Central memory CD8-positive, alpha-beta T cell (primary cell): Measurements from ENCODE around the gene DHX29.
"Not testable (repeated sequence)": the region's sequence is repeated elsewhere in the genome, so short reads cannot be mapped to it uniquely, and the experiment has no call there.

Source experiments
- ATAC-seq: fragments of 150-1000 bp; cut with Tn5 transposase; replicated peaks from 2 replicates; pipeline ENCODE4 v1.10.0; 2022; ENCODE audit warnings: mild to moderate bottlenecking, moderate FRiP score, moderate number of reproducible peaks; ENCODE audit not compliant: poor library complexity, severe bottlenecking; ENCODE audit errors: extremely low read depth
- DNase-seq, 2 donors: peaks; one replicate each; pipeline ENCODE4 v3.0.0; 2021; ENCODE audit warnings: low spot score in 2 of 2
- H3K27ac Mint-ChIP-seq: one replicate; pipeline ENCODE4 v1.8.0; 2022; ENCODE audit warnings: low read depth, mild to moderate bottlenecking, moderate library complexity, mixed read lengths
- H3K27me3 Mint-ChIP-seq: one replicate; pipeline ENCODE4 v1.8.0; 2022; ENCODE audit warnings: mixed read lengths
- H3K36me3 Mint-ChIP-seq: one replicate; pipeline ENCODE4 v1.8.0; 2022; ENCODE audit warnings: mild to moderate bottlenecking, moderate library complexity, mixed read lengths; ENCODE audit not compliant: insufficient read depth
- H3K4me1 Mint-ChIP-seq: one replicate; pipeline ENCODE4 v1.8.0; 2022; ENCODE audit warnings: mixed read lengths
- H3K4me3 Mint-ChIP-seq: one replicate; pipeline ENCODE4 v1.8.0; 2022; ENCODE audit warnings: mild to moderate bottlenecking, moderate library complexity, mixed read lengths
- H3K9me3 Mint-ChIP-seq: one replicate; pipeline ENCODE4 v1.8.0; 2022; ENCODE audit warnings: mixed read lengths

Gene DHX29

GRCh38 chr5:55333017-55333416, 25.5 kb upstream of the DHX29 start:
- Mint-ChIP-seq H3K4me1 (peaks cover 29% of the 10 kb centered on the region), H3K9me3 (no peaks in the 10 kb centered on the region), H3K27ac (no peak overlapping the region), H3K36me3 (peaks cover 42% of the 10 kb centered on the region), H3K4me3 (no peak overlapping the region), H3K27me3 (no peaks in the 10 kb centered on the region)
- no peak for DNase-seq
- no peak for ATAC-seq

DNA sequence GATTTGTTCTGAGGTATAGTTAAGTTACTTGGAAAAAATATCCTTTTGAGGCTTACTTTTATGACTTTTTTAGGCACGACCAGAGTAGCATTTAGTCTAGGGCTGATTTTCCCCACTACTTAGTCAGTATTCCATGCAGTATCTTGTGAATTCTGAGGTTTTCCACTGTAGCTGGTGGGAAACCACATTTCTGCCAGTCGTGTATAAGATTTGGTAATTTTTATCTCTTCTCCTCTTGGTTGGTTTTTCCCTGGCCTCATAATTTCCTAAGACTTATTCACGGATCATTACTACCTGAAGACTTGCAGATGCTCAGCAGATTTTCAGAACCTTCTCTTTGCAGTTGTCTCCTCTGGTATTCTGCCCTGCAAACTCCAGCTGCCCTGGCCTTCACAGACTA, 23.8 kb upstream of the DHX29 start:
- Mint-ChIP-seq H3K4me1 (peaks cover 31% of the 10 kb centered on the region), H3K27ac (peak overlapping the region; percentile 73), H3K36me3 (peaks cover 40% of the 10 kb centered on the region), H3K4me3 (no peak overlapping the region), H3K9me3 (no peaks in the 10 kb centered on the region), H3K27me3 (no peaks in the 10 kb centered on the region)
- DNase-seq (no peak), ATAC-seq (no peak)

- Mint-ChIP-seq H3K27ac (peak overlapping the region; percentile 56), H3K4me3 (no peak overlapping the region), H3K36me3 (peaks cover 46% of the 10 kb centered on the region), H3K27me3 (no peaks in the 10 kb centered on the region), H3K9me3 (no peaks in the 10 kb centered on the region), H3K4me1 (peaks cover 29% of the 10 kb centered on the region)
- ATAC-seq (no peak), DNase-seq (no peak)
These were observed 19.8 kb upstream of the DHX29 start for GRCh38 chr5:55327281-55327680.

GRCh38 chr5:55325621-55326020, 18.1 kb upstream of the DHX29 start:
- H3K4me1 Mint-ChIP-seq, result peaks cover 25% of the 10 kb centered on the region
- H3K27me3 Mint-ChIP-seq, result no peaks in the 10 kb centered on the region
- ATAC-seq (no peak), DNase-seq (no peak)
- no peak overlapping the region for H3K27ac Mint-ChIP-seq
- H3K36me3 Mint-ChIP-seq, result peaks cover 41% of the 10 kb centered on the region
- H3K4me3 Mint-ChIP-seq, result no peak overlapping the region
- no peaks in the 10 kb centered on the region for H3K9me3 Mint-ChIP-seq

GRCh38 chr5:55324815-55325418, 17.4 kb upstream of the DHX29 start:
- Mint-ChIP-seq H3K4me1 (peaks cover 19% of the 10 kb centered on the region), H3K36me3 (peaks cover 37% of the 10 kb centered on the region), H3K27me3 (no peaks in the 10 kb centered on the region), H3K4me3 (no peak overlapping the region), H3K9me3 (no peaks in the 10 kb centered on the region), H3K27ac (no peak overlapping the region)
- DNase-seq (no peak), ATAC-seq (no peak)

- Mint-ChIP-seq H3K36me3 (peaks cover 29% of the 10 kb centered on the region), H3K27me3 (no peaks in the 10 kb centered on the region), H3K4me1 (peaks cover 24% of the 10 kb centered on the region), H3K9me3 (no peaks in the 10 kb centered on the region), H3K4me3 (no peak overlapping the region), H3K27ac (no peak overlapping the region)
- DNase-seq (no peak), ATAC-seq (no peak)
These were observed 16.5 kb upstream of the DHX29 start for GRCh38 chr5:55324006-55324405.

DNA sequence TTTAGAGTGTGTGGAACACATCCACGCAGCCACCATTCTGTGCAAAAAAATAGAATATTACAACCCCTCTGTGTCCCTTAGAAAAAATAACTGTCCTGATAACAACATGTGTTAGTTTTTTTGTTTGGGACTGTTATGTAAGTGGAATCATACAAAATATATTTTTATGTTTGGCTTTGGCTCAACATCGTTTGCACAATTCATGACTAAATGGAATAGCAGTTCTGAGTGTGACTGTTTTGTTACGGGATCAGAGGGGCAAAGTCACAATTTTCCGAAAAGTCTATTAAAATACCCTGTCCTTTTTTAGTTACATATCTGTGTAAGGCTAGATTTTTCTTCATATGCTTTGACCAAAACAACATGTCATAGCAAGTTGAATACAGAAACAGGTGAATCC, 13.1 kb upstream of the DHX29 start:
- Mint-ChIP-seq H3K4me3 (no peak overlapping the region), H3K36me3 (peaks cover 17% of the 10 kb centered on the region), H3K27ac (no peak overlapping the region), H3K9me3 (no peaks in the 10 kb centered on the region), H3K27me3 (no peaks in the 10 kb centered on the region), H3K4me1 (peaks cover 42% of the 10 kb centered on the region)
- no peak for DNase-seq
- no peak for ATAC-seq

DNA sequence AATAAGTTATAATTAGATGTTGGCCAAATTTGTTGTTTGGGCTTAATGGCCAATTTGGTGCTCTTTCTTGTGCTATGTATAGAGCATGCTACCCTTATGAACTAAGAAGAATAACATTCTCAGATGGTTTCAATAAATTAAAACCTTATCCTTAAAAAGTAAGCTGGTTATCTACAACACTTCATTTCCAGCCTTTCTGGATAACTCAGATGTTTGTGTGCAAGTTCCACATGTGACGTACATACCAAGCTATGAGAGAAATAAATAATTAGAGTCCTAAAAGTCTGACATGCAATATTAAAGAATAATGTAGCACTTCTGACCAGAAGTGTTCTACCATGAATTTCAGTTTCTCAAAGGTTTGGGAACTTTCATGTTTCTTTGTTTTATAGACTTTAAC, 12.0 kb upstream of the DHX29 start:
- Mint-ChIP-seq H3K36me3 (peaks cover 14% of the 10 kb centered on the region), H3K9me3 (no peaks in the 10 kb centered on the region), H3K27me3 (no peaks in the 10 kb centered on the region), H3K4me1 (peaks cover 43% of the 10 kb centered on the region), H3K4me3 (no peak overlapping the region), H3K27ac (no peak overlapping the region)
- no peak for ATAC-seq
- no peak for DNase-seq

- H3K9me3 Mint-ChIP-seq, H3K27ac Mint-ChIP-seq, H3K4me3 Mint-ChIP-seq, ATAC-seq, DNase-seq, H3K27me3 Mint-ChIP-seq: not testable (repeated sequence)
- H3K4me1 Mint-ChIP-seq, result peaks cover 53% of the 10 kb centered on the region
- H3K36me3 Mint-ChIP-seq, result peaks cover 14% of the 10 kb centered on the region
These were observed 10.7 kb upstream of the DHX29 start for GRCh38 chr5:55318237-55318636.

DNA sequence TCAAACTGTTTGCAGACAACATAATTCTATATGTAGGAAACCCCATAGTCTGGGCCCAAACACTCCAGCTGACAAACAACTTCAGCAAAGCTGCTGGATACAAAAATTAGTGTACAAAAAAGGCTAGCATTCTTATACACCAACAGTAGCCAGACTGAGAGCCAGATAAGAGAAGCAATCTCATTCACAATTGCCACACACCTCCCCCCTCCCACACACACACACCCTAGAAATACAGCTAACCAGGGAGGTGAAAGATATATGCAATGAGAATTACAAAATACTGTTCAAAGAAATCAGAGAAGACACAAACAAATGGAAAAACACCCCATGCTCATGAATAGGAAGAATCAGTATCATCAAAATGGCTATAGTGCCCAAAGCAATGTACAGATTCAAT, 9.3 kb upstream of the DHX29 start:
- Mint-ChIP-seq H3K9me3 (no peaks in the 10 kb centered on the region), H3K27me3 (no peaks in the 10 kb centered on the region), H3K4me1 (peaks cover 63% of the 10 kb centered on the region), H3K36me3 (peaks cover 8% of the 10 kb centered on the region), H3K27ac (peak overlapping the region; percentile 68), H3K4me3 (no peak overlapping the region)
- ATAC-seq (no peak), DNase-seq (no peak)

GRCh38 chr5:55316289-55316688, 8.8 kb upstream of the DHX29 start:
- Mint-ChIP-seq H3K27me3 (no peaks in the 10 kb centered on the region), H3K27ac (peak overlapping the region; percentile 68), H3K4me1 (peaks cover 68% of the 10 kb centered on the region), H3K9me3 (no peaks in the 10 kb centered on the region), H3K36me3 (peaks cover 8% of the 10 kb centered on the region), H3K4me3 (no peak overlapping the region)
- no peak for ATAC-seq
- no peak for DNase-seq

DNA sequence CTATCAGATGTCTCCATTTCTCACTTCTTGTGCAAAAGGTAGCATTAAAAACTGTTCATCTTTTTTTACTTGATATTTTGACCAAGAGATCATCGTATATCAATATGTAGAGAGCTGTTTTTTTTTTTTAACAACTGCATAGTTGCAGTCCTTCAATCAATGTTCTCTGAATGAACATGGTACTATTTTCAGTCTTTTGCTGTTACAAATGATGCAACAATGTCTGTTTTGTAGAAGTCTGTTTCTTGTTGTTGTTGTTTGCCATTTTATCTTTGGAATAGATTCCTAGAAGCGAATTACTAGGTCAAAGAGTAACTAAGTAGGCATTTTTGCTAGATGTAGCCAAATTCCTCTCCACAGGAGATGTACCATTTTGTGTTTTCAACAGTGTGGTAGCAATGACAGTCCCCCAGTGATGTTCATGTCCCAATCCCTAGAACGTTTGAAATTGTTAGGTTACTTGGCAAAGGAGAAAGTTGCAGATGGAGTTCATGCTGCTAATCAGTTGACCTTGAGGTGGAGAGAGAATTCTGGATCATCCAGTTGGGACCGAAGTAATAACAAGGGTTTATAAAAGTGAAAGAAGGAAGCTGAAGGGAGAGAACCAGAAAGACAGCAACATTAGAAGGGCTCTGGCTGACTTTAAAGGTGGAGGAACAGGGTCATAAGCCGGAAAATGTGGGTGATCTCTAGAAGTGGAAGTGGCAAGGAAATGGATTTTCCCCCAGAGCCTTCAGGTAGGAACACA, 6.5 kb upstream of the DHX29 start:
- Mint-ChIP-seq H3K36me3 (peaks cover 6% of the 10 kb centered on the region), H3K27ac (no peak overlapping the region), H3K27me3 (no peaks in the 10 kb centered on the region), H3K4me1 (peaks cover 65% of the 10 kb centered on the region), H3K4me3 (no peak overlapping the region), H3K9me3 (no peaks in the 10 kb centered on the region)
- DNase-seq, result no peak
- ATAC-seq, result no peak

DNA sequence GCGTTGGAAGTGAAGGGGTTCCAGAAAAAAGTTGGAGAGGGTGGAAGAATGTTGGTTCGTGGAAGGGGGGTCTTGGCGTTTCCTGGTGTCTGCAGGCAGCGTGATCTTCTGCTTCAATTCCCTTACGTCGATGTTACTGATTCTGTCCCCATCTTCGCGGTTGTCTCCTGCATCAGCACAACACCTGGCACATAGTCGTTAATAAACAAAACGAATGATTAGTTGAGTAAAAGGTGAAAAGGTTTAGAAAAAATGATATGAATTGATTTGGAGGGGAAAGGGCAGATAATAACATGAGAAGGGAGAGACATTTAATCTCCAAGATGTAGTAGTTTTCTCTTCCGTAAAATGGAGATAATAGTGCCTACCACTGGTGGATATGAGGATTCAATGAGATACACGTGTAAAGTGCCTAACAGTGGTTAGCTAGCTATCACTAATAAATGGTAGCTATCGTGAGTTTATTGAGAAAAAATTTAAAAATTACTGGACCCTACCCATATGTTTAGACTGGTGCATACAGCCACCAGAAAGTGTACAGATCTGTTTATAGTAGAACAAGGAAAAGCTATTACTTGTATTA, 851 bp upstream of the DHX29 start:
- Mint-ChIP-seq H3K4me1 (peaks cover 28% of the 10 kb centered on the region), H3K9me3 (no peaks in the 10 kb centered on the region), H3K27me3 (no peaks in the 10 kb centered on the region), H3K4me3 (no peak overlapping the region), H3K27ac (no peak overlapping the region), H3K36me3 (peaks cover 2% of the 10 kb centered on the region)
- ATAC-seq, result peak; percentile 20
- no peak for DNase-seq
